Thymus (tissue), 14 donors: ENCODE results near the gene SPRR2F. TPM values are rescaled to one million over a fixed set of nuclear protein-coding genes. Genes with fewer than 3 reads are reported as not detected.
"Not testable (repeated sequence)": the region's sequence is repeated elsewhere in the genome, so short reads cannot be mapped to it uniquely, and the experiment has no call there.

Experiments used
- DNase-seq, 9 donors: peaks; one replicate each; pipeline ENCODE4 v3.0.0-alpha.2; 2013; ENCODE audit warnings: low spot score in 9 of 9, low read depth in 6 of 9, missing footprints in 1 of 9
- H3K27ac ChIP-seq, 2 donors: one replicate each; pipeline ENCODE4 v1.5.1; 2013; ENCODE audit warnings: control low read depth in 1 of 2, low read depth in 1 of 2, low read length in 1 of 2, mild to moderate bottlenecking in 1 of 2, moderate library complexity in 1 of 2
- H3K27me3 ChIP-seq, 2 donors: one replicate each; pipeline ENCODE4 v1.5.1; 2013; ENCODE audit warnings: low read length in 1 of 2; ENCODE audit not compliant: control insufficient read depth in 2 of 2, insufficient read depth in 1 of 2
- H3K36me3 ChIP-seq, 2 donors: one replicate each; pipeline ENCODE4 v1.5.1; 2013; ENCODE audit warnings: low read length in 1 of 2, mild to moderate bottlenecking in 1 of 2, moderate library complexity in 1 of 2; ENCODE audit not compliant: control insufficient read depth in 2 of 2, insufficient read depth in 2 of 2
- H3K4me1 ChIP-seq, 2 donors: one replicate each; pipeline ENCODE4 v1.5.1; 2013; ENCODE audit warnings: low read length in 2 of 2; ENCODE audit not compliant: control insufficient read depth in 2 of 2, insufficient read depth in 2 of 2
- H3K4me3 ChIP-seq, 2 donors: one replicate each; pipeline ENCODE4 v1.5.1; 2013; ENCODE audit warnings: low read length in 2 of 2, control low read depth in 1 of 2, mild to moderate bottlenecking in 1 of 2
- H3K9me3 ChIP-seq, 2 donors: one replicate each; pipeline ENCODE4 v1.5.1; 2013; ENCODE audit warnings: low read length in 1 of 2, mild to moderate bottlenecking in 1 of 2; ENCODE audit not compliant: control insufficient read depth in 2 of 2, insufficient read depth in 1 of 2
- WGBS: extraction: QIAGEN DNeasy Blood & Tissue Kit; methylation state at CpG from one replicate; pipeline ENCODE4 v1.1.7; 2013; 5-methylcytosine and 5-hydroxymethylcytosine counted together
- long read RNA-seq, 10 donors: transcript quantifications; one replicate each; lab custom pipeline, GENCODE V29; 2026
- polyA plus RNA-seq: library from polyadenylated mRNA; stranded (reverse); fragments of 200-250 nt; gene quantifications from one replicate; pipeline ENCODE4 v1.2.3, GENCODE V29; 2013
- total RNA-seq: library from RNA; stranded (reverse); fragments of 120-200 nt; gene quantifications from one replicate; pipeline ENCODE4 v1.2.4, GENCODE V29; 2013
- donor health status: healthy.

The SPRR2F gene
- total RNA-seq: 0.09 TPM
- 0.94 TPM for polyA plus RNA-seq
- long read RNA-seq, donor 1: 0 reads
- long read RNA-seq, donor 2: 0 reads
- long read RNA-seq, donor 3: 0 reads
- long read RNA-seq, donor 4: 0 reads
- long read RNA-seq, donor 5: 0 reads
- long read RNA-seq, donor 6: 0 reads
- long read RNA-seq, donor 7: 0 reads
- long read RNA-seq, donor 8: 0 reads
- long read RNA-seq, donor 9: 0 reads
- long read RNA-seq, donor 10: 0 reads

- H3K27ac ChIP-seq: no peak within 1 kb of the TSS
- DNase-seq: no peak
- WGBS: 90% methylated on average over 3 of the region's 3 CpGs
Measured at GRCh38 chr1:153113416-153113815, at the start of gene SPRR2F. Gene SPRR2F (minus strand): TSS chr1:153113516. CDS start chr1:153112733, 783 bp downstream.

GRCh38 chr1:153155541-153155940, 42.2 kb upstream of the SPRR2F start:
- H3K4me1 ChIP-seq: no peaks in the 10 kb centered on the region
- no peak for DNase-seq
- 97% methylated on average over 2 of the region's 2 CpGs for WGBS

More at GRCh38 chr1:153113416-153113815, at the start of gene SPRR2F:
- no peaks in the 10 kb centered on the region for H3K27me3 ChIP-seq
- no peaks in the 10 kb centered on the region for H3K9me3 ChIP-seq
- H3K4me1 ChIP-seq: no peaks in the 10 kb centered on the region
- no peaks in the 10 kb centered on the region for H3K36me3 ChIP-seq
- no peak within 1 kb of the TSS for H3K4me3 ChIP-seq

GRCh38 chr1:153152481-153152880, 39.2 kb upstream of the SPRR2F start:
- H3K4me1 ChIP-seq: no peaks in the 10 kb centered on the region
- WGBS: 84% methylated on average over 3 of the region's 3 CpGs
- DNase-seq: no peak
- H3K27me3 ChIP-seq: no peaks in the 10 kb centered on the region
- no peaks in the 10 kb centered on the region for H3K9me3 ChIP-seq
- H3K4me3 ChIP-seq: no peak overlapping the region
- H3K36me3 ChIP-seq: no peaks in the 10 kb centered on the region
- H3K27ac ChIP-seq: no peak overlapping the region

More at GRCh38 chr1:153155541-153155940, 42.2 kb upstream of the SPRR2F start:
- H3K27ac ChIP-seq: no peak overlapping the region
- peaks cover 2 to 4% of the 10 kb centered on the region in 2 donors for H3K9me3 ChIP-seq
- no peaks in the 10 kb centered on the region for H3K36me3 ChIP-seq
- H3K4me3 ChIP-seq: no peak overlapping the region
- no peaks in the 10 kb centered on the region for H3K27me3 ChIP-seq

- no peaks in the 10 kb centered on the region for H3K4me1 ChIP-seq
- H3K27ac ChIP-seq: no peak within 1 kb of the TSS
- DNase-seq: no peak
- WGBS: 82% methylated on average over 1 of the region's 1 CpG
- no peaks in the 10 kb centered on the region for H3K36me3 ChIP-seq
- H3K27me3 ChIP-seq: no peaks in the 10 kb centered on the region
- no peak within 1 kb of the TSS for H3K4me3 ChIP-seq
- H3K9me3 ChIP-seq: no peaks in the 10 kb centered on the region
Measured at GRCh38 chr1:153150846-153151245, 37.5 kb upstream of the SPRR2F start, which contains the start of gene SPRR2G. Gene SPRR2G (minus strand): TSS chr1:153150890. CDS start chr1:153150110, 780 bp downstream.

GRCh38 chr1:153141377-153141776, 28.1 kb upstream of the SPRR2F start:
- Histone ChIP-seq H3K27ac (no peak overlapping the region), H3K4me1 (no peaks in the 10 kb centered on the region), H3K36me3 (no peaks in the 10 kb centered on the region), H3K4me3 (no peak overlapping the region), H3K27me3 (no peaks in the 10 kb centered on the region), H3K9me3 (no peaks in the 10 kb centered on the region)
- 93% methylated on average over 3 of the region's 3 CpGs for WGBS
- DNase-seq: no peak

- 67% methylated on average over 3 of the region's 3 CpGs for WGBS
- no peak for DNase-seq
- Histone ChIP-seq H3K9me3 (no peaks in the 10 kb centered on the region), H3K27me3 (no peaks in the 10 kb centered on the region), H3K27ac (no peak overlapping the region), H3K4me3 (no peak overlapping the region), H3K4me1 (no peaks in the 10 kb centered on the region), H3K36me3 (no peaks in the 10 kb centered on the region)
Measured at GRCh38 chr1:153140484-153140883, 27.2 kb upstream of the SPRR2F start.

- Histone ChIP-seq H3K4me3 (no peak overlapping the region), H3K36me3 (no peaks in the 10 kb centered on the region), H3K27ac (no peak overlapping the region), H3K9me3 (no peaks in the 10 kb centered on the region), H3K27me3 (no peaks in the 10 kb centered on the region), H3K4me1 (no peaks in the 10 kb centered on the region)
- 84% methylated on average over 2 of the region's 2 CpGs for WGBS
- DNase-seq: no peak
Measured at GRCh38 chr1:153133743-153134142, 20.4 kb upstream of the SPRR2F start.

GRCh38 chr1:153133267-153133666, 20.0 kb upstream of the SPRR2F start:
- H3K9me3 ChIP-seq: no peaks in the 10 kb centered on the region
- H3K27ac ChIP-seq: no peak overlapping the region
- WGBS: 97% methylated on average over 1 of the region's 1 CpG
- H3K4me3 ChIP-seq: no peak overlapping the region
- H3K36me3 ChIP-seq: no peaks in the 10 kb centered on the region
- H3K4me1 ChIP-seq: no peaks in the 10 kb centered on the region
- no peak for DNase-seq
- H3K27me3 ChIP-seq: no peaks in the 10 kb centered on the region

GRCh38 chr1:153128688-153129087, 15.4 kb upstream of the SPRR2F start:
- not testable (repeated sequence) for H3K27ac ChIP-seq, H3K27me3 ChIP-seq, DNase-seq, H3K36me3 ChIP-seq, H3K4me1 ChIP-seq, H3K4me3 ChIP-seq, H3K9me3 ChIP-seq
- 92% methylated on average over 4 of the region's 4 CpGs for WGBS
